Measurements from ENCODE around the gene THSD7A.

- TF ChIP-seq CTCF (conservative IDR thresholded peaks at IDR 0.05) (no peak), ZFX (IDR thresholded peaks at IDR 0.05) (no peak)
Observed at GRCh38 chr7:11415101-11415500, 416.9 kb downstream of the THSD7A start.

Measured in C4-2B (cell line).